Spleen (tissue), 7 donors: Measurements from ENCODE around the gene SPANXN4.

Experiments
- CTCF ChIP-seq, 11 experiments: fragments of 200-600 bp in 7 of 11; fragments of 450-650 bp in 4 of 11; sonication (generic) in 4 of 11; IDR thresholded peaks in 8 of 11; conservative IDR thresholded peaks in 3 of 11; 1 replicate in 7 of 11; 2 replicates in 4 of 11; pipeline versions ENCODE4 v1.4.0 to v1.8.0; 2016 to 2021; ENCODE audit warnings: antibody characterized with exemption in 11 of 11, inconsistent platforms in 4 of 11, mild to moderate bottlenecking in 1 of 11
- POLR2A ChIP-seq, 3 donors: fragments of 450-650 bp; IDR thresholded peaks; one replicate each; pipeline ENCODE4 v1.5.1; 2017; ENCODE audit warnings: antibody characterized with exemption in 3 of 3, mild to moderate bottlenecking in 1 of 3
- donor health status: DM: no; HTN: no; CAD: no; lungs with moderate emphysema.
- donor health status: DM: no; HTN: no; CAD: no.
- donor health status: DM: no; HTN: no; CAD: no.

GRCh38 chrX:143025628-143026027 lies at the start of gene SPANXN4:
- no peak for TF ChIP-seq CTCF (IDR thresholded peaks at IDR 0.05 in 8 of 11, conservative IDR thresholded peaks at IDR 0.05 in 3 of 11)
- no peak for TF ChIP-seq POLR2A (IDR thresholded peaks at IDR 0.05)
